Right atrium auricular region (tissue), 2 donors: ENCODE measurements around the gene MALAT1. TPM values are rescaled to one million over a fixed set of nuclear protein-coding genes. Genes with fewer than 3 reads are reported as not detected.

ENCODE experiments used
- DNase-seq: peaks from one replicate; pipeline ENCODE4 v3.0.0-alpha.2; 2019; ENCODE audit warnings: low spot score
- H3K27ac ChIP-seq, 2 donors: fragments of 200-600 bp; sonication (generic); 1 replicate in 1 of 2; 2 replicates in 1 of 2; pipeline ENCODE4 v1.5.1; 2016 to 2019
- H3K27me3 ChIP-seq, 2 donors: fragments of 200-600 bp; sonication (generic); one replicate each; pipeline versions ENCODE4 v1.5.1 to v1.6.0; 2017 to 2019
- H3K36me3 ChIP-seq: fragments of 200-600 bp; sonication (generic); one replicate; pipeline ENCODE4 v1.5.1; 2016
- H3K4me1 ChIP-seq, 2 donors: fragments of 200-600 bp; sonication (generic); one replicate each; pipeline versions ENCODE4 v1.5.1 to v1.6.0; 2017 to 2019
- H3K4me3 ChIP-seq, 2 donors: fragments of 200-600 bp; sonication (generic); 1 replicate in 1 of 2; 2 replicates in 1 of 2; pipeline ENCODE4 v1.5.1; 2017 to 2019; ENCODE audit warnings: mild to moderate bottlenecking in 1 of 2, moderate library complexity in 1 of 2
- H3K9me3 ChIP-seq, 2 donors: fragments of 200-600 bp; sonication (generic); one replicate each; pipeline ENCODE4 v1.5.1; 2019
- CTCF ChIP-seq, 2 donors: fragments of 200-600 bp; sonication (generic); IDR thresholded peaks; one replicate each; pipeline ENCODE4 v1.5.1; 2019; ENCODE audit warnings: antibody characterized with exemption in 2 of 2
- total RNA-seq, 2 donors: library from RNA; depleted of rRNA; stranded (reverse); fragments of >200 nt; gene quantifications; one replicate each; pipeline ENCODE4 v1.1.0, GENCODE V29; 2016

MALAT1 gene
- total RNA-seq, 2 donors from 2014 or later, result 2,120 to 2,577 TPM

- Histone ChIP-seq H3K27me3 (no peaks in the 10 kb centered on the region), H3K36me3 (peaks cover 22% of the 10 kb centered on the region), H3K4me3 (no peak overlapping the region), H3K4me1 (peaks cover 0 to 41% of the 10 kb centered on the region in 2 donors), H3K27ac (no peak overlapping the region), H3K9me3 (no peaks in the 10 kb centered on the region)
- DNase-seq, result no peak
- no peak for TF ChIP-seq CTCF (IDR thresholded peaks at IDR 0.05)
These were observed 54.6 kb downstream of the MALAT1 start for GRCh38 chr11:65553301-65554001.

GRCh38 chr11:65554057-65554818, 55.4 kb downstream of the MALAT1 start:
- Histone ChIP-seq H3K27me3 (no peaks in the 10 kb centered on the region), H3K9me3 (no peaks in the 10 kb centered on the region), H3K4me3 (no peak overlapping the region), H3K27ac (no peak overlapping the region), H3K36me3 (peaks cover 14% of the 10 kb centered on the region), H3K4me1 (peaks cover 0 to 48% of the 10 kb centered on the region in 2 donors)
- no peak for TF ChIP-seq CTCF (IDR thresholded peaks at IDR 0.05)
- no peak for DNase-seq

GRCh38 chr11:65554842-65555430, 56.1 kb downstream of the MALAT1 start:
- no peak for DNase-seq
- H3K27ac ChIP-seq, result peak overlapping the region; percentile 98
- TF ChIP-seq CTCF (IDR thresholded peaks at IDR 0.05), result no peak
- peaks cover 0 to 55% of the 10 kb centered on the region in 2 donors for H3K4me1 ChIP-seq
- no peaks in the 10 kb centered on the region for H3K9me3 ChIP-seq
- peaks cover 14% of the 10 kb centered on the region for H3K36me3 ChIP-seq
- H3K27me3 ChIP-seq, result no peaks in the 10 kb centered on the region
- no peak overlapping the region for H3K4me3 ChIP-seq

- Histone ChIP-seq H3K9me3 (no peaks in the 10 kb centered on the region), H3K4me1 (peaks cover 0 to 64% of the 10 kb centered on the region in 2 donors), H3K4me3 (no peak overlapping the region), H3K36me3 (peaks cover 14% of the 10 kb centered on the region), H3K27me3 (no peaks in the 10 kb centered on the region), H3K27ac (peak overlapping the region; percentile 98)
- TF ChIP-seq CTCF (IDR thresholded peaks at IDR 0.05), result no peak
- no peak for DNase-seq
These were observed 56.9 kb downstream of the MALAT1 start for GRCh38 chr11:65555693-65556231.

Other genes starting within 250 kb of the MALAT1 start
- 10 to 100 TPM in 1 of 2 donors, 1 to 10 TPM in 1; 4.5 to 12.4 TPM for gene POLA2, start 237.1 kb upstream of the MALAT1 start, total RNA-seq
- gene CDC42EP2, start 184.2 kb upstream of the MALAT1 start, total RNA-seq, result 10 to 100 TPM; 14.4 to 31.0 TPM
- gene DPF2, start 165.2 kb upstream of the MALAT1 start, total RNA-seq, result 10 to 100 TPM; 46.3 TPM
- gene TIGD3, start 144.3 kb upstream of the MALAT1 start, total RNA-seq, result under 1 TPM in 1 of 2 donors, not detected in 1; 0.22 TPM
- 1 to 10 TPM; 2.6 to 3.3 TPM for gene SLC25A45, start 116.4 kb upstream of the MALAT1 start, total RNA-seq
- 10 to 100 TPM; 10.2 to 23.8 TPM for gene FRMD8, start 112.4 kb upstream of the MALAT1 start, total RNA-seq
- gene NEAT1, start 76.2 kb upstream of the MALAT1 start, total RNA-seq, result 10 to 100 TPM; 43.7 to 52.5 TPM
- gene SCYL1, start 26.0 kb downstream of the MALAT1 start, total RNA-seq, result 10 to 100 TPM; 71.8 to 89.7 TPM
- 100 to 1,000 TPM; 114 to 161 TPM for gene LTBP3, start 59.3 kb downstream of the MALAT1 start, total RNA-seq
- gene ZNRD2, start 71.4 kb downstream of the MALAT1 start, total RNA-seq, result 10 to 100 TPM; 36.1 to 50.6 TPM
- gene FAM89B, start 73.5 kb downstream of the MALAT1 start, total RNA-seq, result 10 to 100 TPM; 25.7 to 51.0 TPM
- gene EHBP1L1, start 77.0 kb downstream of the MALAT1 start, total RNA-seq, result 10 to 100 TPM; 20.5 to 85.3 TPM
- under 1 TPM in 1 of 2 donors, not detected in 1; 0.39 TPM for gene KCNK7, start 96.8 kb downstream of the MALAT1 start, total RNA-seq
- gene MAP3K11, start 115.2 kb downstream of the MALAT1 start, total RNA-seq, result 10 to 100 TPM; 21.1 to 30.5 TPM
- 10 to 100 TPM; 16.1 to 21.8 TPM for gene PCNX3, start 116.7 kb downstream of the MALAT1 start, total RNA-seq
- gene SIPA1, start 139.1 kb downstream of the MALAT1 start, total RNA-seq, result 10 to 100 TPM; 14.5 to 29.6 TPM
- gene RELA, start 163.9 kb downstream of the MALAT1 start, total RNA-seq, result 10 to 100 TPM; 30.7 to 54.9 TPM
- 10 to 100 TPM; 29.7 to 50.1 TPM for gene KAT5, start 213.2 kb downstream of the MALAT1 start, total RNA-seq
- gene RNASEH2C, start 221.8 kb downstream of the MALAT1 start, total RNA-seq, result 100 to 1,000 TPM; 105 to 194 TPM